Activated T-helper 9 cell treated with anti-CD3 and anti-CD28 coated beads, Interleukin-2, amount 50 U/mL, for 16 hours (primary cell): ENCODE measurements around the gene ANTXR1.

ENCODE experiments used
- DNase-seq: peaks from one replicate; pipeline ENCODE4 v3.0.0-alpha.2; 2020; ENCODE audit warnings: low read depth

Gene ANTXR1

DNA sequence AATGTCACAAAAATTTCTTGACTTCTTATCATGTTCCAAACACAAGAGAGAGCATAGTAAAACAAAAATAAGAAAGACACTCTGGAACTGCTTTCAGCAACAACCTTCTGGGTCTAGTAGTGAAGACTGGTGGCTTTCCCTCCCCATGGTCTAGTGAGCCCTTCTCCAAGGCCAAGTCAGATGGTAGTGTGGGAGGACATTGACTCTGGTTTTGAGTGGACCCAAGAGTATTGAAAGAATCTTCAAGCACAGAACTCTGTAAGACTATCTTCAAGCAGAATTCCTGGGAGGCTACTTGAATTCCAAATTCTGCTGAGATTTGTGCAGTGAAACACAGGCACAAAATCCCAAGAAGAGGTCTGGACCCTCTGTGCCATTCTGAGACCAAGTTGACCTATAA lies 21.1 kb downstream of the ANTXR1 start:
- DNase-seq = no peak

DNA sequence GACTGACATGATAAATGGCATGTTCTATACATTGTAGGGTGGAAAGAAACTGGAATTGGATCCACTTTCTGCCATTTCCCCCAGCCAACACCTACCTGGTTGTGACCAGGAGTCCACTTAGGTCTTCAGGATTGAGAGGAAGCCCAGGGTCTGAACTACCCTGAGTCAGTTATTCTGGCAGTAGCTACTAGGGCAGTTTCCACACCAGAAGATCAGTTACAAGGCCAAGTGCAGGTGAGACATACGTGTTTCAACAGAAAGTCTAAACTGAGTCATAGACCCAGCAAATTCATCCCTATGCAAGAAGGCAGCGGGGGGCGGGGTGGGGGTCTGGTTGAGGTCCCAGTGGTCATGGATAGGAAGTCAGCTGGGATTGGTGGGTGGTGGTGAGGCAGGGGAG lies 21.9 kb downstream of the ANTXR1 start:
- DNase-seq = no peak

DNA sequence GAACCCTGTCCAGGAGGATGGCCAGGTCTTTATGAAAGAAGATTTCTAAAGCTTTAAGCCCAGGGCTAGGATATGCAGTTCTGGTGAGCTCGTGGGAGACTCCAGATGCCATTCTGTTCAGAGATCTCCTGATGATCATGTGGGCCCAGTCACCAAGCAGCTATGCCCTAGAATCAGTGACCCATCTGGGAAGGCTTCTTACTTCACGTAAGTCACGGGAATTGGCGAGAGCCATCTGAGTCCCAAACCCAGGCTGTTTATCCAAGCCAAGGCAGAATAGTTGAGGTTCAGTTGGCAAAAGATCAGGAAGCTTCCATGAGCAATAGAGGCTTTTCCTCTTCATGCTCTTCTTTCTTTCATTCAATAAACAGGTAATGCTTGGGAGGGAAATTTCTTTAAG lies 23.9 kb downstream of the ANTXR1 start:
- no peak for DNase-seq

DNA sequence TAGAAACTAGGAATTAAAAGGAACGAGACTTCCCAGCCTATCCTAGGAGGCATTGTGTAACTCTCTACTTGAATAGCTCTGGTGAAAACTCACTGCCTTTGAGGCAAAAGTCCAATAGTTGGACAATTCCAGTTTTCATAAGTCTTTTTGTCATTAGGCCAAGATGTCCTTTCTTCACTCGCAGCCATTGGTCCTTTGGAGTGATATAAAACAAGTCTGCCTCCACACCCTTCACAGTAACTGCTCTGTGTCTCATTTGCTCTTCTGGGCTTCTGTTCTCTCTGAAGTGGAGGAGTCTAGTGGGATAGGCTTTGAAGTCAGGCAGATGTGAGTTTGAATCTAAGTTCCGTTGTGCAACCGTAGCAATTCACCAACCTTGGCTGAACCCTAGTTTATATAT lies 28.2 kb downstream of the ANTXR1 start:
- no peak for DNase-seq

DNA sequence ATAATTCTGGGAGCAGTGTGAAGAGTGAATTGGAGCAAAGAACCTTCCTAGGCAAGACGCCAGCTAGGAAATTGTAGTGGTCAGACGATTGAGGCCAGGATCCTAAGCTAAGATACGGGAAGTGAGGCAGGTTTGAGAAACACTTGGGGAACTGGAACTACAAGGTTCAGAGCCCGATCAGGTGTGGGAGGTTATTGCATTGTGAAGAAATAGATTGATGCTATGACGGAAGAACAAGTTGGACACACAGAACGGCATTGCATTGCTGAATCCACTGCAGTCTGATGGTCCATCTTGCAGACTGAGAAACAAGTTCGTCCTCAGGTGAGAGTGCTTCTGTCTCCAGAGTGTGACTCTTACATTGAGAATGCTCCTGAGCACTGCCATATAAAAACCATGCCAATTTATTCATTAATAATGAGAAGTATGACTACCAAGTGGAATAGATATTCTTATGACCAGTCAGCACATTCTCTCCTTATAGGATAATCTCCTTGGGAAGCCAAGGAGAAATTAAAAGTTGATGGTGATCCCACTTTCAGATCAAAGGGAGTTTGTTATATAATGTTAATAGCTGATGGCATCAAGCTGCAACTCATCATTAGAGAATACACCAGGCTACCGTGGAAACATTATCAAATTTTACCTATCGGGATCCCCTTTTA lies 30.9 kb downstream of the ANTXR1 start:
- DNase-seq = no peak

DNA sequence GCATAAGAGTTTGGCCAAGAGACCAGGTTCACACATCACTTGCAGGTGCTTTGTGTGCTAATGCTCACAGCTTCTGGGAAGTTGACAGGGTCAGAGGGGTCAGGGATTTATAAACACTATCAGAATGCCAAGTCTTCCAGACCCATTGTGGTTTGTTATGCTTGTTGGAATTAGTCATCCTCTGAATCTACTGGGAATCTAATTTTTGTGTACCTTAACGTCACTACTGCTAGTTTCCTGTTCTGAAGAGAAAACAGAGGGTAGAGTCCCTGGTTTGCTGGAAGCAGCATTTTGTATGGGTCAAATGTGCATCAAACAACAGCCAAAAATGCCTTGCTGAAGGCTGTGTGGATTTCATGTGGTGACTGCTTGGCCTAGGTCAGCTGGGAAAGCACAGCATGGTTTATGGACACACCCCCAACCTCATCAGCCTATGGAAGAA lies 33.3 kb downstream of the ANTXR1 start:
- DNase-seq = no peak

DNA sequence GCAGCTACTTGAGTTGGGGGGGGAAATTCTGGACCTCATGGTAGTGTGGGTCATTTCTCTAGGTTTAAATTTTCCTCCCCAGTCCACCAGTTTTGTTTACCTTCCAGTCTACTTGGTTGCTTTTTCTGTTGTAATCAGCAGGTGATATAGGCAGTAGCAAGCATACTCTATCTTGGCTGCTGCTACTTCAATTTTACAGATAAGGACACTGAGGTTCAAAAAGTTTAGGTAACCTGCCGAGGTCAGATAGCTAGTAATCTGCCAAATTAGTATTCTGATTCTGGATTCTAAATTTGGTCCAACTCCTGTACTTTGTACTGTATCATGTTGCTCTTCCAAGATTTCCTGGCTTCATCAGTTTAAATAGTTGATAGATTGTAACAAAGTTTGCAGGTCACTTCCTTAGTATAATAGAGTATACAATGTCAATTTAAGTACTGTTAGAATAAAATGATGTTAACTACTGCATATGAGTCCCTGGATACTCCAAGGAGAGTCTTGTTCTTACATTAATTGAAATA lies 34.7 kb downstream of the ANTXR1 start:
- no peak for DNase-seq

DNA sequence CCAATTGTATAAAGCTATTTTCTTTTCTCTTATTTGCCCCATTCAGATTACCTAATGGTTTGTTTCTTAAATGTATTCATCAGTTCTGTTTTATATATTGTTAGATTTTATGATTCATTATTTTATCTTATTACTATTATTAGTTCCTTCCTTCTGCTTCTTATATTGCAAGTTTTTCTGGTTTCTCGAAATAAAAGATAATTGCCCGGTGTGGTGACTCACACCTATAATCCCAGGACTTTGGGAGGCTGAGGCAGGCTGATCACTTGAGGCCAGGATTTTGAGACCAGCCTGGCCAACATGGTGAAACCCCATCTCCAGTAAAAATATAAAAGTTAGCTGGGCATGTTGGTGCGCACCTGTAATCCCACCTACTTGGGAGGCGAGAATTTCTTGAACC lies 37.8 kb downstream of the ANTXR1 start:
- DNase-seq = no peak

DNA sequence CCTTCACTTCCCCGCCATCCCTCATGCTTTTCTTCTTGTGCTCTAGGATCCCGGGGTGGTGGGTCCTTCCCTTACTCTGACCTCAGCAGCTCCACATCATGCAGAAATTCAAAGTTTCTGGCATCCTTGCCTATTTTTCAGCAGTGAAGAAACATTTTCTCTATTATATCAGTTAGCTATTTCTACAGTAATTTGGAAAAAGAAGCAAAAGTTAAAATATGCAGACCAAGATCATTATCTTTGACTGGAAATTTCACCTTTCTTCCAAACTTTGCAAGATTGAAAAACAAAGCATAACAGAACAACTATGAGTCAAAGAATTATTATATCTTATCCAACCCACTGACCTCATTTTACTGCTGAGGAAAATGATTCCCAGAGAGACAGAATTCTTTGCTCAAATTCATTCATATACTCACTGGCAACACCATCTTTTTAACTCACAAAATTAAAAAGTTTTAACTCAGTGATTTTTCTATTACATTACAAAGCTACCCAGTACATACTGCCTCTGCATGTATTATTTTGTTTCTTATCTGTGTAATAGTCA lies 40.5 kb downstream of the ANTXR1 start:
- no peak for DNase-seq

DNA sequence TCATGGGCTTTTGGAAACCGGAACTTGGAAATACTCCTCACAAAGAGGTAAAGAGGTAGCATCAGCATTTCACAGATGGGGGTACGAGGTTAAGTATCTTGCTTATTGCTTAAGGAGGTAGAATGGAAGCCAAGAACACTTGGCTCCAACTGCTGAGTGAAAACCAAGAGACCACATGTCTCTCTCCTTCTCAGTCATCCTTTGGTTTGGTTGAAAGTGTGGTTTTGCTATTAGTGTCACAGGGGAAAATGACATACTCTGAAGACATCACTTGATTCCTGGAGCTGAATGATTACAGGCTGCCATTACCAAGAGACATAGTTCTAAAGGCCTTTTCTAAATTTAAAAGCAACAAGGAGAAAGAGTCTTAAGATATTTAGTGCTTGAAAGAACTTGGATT lies 41.5 kb downstream of the ANTXR1 start:
- no peak for DNase-seq

DNA sequence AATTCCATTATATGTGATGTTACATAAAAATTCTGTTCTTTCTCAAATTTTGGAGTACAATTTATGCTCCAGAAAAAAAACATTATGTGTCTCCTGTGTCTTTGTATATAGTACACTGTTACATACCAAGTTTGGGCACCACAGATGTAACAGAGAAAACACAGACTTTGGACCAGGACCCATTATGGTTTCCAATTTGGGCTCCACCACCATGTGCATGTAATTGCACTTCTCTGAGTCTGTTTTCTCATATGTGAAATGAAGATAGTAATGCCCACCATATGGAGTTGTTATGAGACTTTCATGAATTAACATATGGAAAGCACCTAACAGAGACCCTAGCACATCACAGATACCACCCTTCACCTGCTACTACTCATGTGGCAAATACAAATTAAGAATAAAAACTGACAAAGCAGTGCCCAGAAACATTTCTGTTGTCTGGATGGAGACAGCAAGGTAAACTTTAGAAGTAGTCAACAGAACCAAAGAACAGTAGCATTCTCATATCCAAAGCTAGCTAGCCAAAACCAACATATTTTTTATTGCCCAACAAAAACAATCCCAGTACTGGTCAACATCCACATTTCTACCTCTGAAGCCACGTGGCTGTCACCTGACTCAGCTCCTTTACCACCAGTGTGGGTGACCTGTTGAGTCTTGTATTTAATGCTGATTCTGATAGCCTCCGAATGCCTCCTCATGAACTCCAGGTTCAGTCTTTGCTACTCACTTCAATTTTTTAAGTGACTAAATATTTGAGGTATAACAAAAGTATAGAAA lies 42.9 kb downstream of the ANTXR1 start:
- no peak for DNase-seq

DNA sequence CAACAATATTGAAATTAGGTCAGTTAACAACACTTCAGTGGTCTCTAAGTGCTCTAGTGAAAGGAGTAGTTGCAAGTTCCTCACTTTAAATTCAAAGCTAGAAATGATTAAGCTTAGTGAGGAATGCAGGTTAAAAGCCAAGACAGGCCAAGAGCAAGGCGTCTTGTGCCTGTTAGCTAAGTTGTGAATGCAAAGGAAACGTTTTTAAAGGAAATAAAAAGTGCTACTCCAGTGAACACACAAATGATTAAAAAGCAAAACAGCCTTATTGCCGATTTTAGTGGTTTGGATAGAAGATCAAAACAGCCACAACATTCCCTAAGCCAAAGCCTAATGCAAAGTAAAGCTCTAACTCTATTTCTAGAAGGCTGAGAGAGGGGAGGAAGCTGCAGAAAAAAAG lies 44.7 kb downstream of the ANTXR1 start:
- DNase-seq = no peak

DNA sequence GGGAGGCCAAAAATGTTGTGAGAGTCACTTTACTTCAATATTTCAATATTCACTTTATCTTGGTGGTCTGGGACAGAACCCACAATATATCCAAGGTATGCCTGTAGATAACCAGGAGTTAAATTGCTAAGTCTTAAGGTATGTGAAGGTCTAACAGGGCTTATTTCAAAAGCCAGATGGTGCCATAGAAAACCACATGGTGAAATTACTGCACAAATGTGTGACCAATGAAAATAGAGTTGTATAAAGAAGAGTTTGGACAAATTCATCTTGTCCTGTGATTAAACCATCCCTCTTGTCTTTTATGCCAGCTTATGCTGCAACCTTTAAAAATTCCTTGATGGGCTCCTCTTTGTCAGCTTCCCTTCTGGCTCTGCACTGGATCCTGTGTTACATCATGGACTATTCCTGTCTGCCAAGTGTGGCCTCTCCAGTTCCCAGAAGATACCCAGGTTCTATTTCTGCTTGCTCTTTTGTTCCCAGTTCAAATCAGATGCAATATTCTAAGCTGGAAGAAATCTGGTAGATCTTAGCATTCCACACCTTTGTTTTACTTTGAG lies 46.8 kb downstream of the ANTXR1 start:
- DNase-seq = no peak

DNA sequence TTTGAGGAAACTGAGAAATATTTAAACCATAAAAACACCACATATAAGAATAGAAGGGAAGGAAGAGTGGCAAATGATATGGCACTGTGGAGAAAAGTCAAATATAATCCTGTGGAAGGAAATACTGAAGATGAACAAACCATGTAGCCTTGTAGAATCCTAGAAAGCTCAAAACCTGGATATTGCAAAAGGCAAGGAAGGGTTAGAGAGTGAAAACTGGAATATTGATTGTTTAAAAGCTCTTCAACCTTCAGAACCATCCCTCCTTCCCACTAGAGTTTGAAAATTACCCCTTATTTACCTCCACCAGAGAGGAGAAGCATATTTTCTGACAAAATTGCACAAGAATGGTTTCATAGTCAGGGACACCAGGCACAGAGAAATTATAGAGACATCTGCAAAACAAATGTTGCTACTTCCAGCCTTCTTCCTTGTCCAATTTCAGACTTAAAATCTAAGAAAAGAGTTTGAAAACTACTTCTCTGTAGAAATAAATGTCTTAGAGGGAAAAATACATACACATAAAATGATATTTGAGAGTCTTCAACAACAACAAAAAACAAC lies 48.0 kb downstream of the ANTXR1 start:
- no peak for DNase-seq

DNA sequence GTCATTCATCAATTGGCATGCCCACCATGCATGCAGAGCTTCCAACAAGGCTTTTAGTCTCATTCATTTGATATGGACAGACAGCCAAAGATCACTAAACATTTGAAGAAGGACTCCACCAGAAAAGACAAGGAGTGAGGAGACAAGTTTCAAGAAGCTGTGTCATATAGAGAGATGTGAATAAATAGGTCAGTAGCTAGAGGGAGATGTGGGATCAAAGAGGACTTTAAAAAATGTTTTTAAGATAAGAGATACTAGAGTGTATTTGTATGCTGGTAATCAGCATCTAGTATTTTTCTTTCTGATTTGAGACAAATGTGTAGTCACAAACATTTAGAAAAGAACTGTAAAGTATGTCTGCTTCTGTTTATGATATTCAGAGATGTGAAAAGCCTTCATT lies 48.5 kb downstream of the ANTXR1 start:
- no peak for DNase-seq

DNA sequence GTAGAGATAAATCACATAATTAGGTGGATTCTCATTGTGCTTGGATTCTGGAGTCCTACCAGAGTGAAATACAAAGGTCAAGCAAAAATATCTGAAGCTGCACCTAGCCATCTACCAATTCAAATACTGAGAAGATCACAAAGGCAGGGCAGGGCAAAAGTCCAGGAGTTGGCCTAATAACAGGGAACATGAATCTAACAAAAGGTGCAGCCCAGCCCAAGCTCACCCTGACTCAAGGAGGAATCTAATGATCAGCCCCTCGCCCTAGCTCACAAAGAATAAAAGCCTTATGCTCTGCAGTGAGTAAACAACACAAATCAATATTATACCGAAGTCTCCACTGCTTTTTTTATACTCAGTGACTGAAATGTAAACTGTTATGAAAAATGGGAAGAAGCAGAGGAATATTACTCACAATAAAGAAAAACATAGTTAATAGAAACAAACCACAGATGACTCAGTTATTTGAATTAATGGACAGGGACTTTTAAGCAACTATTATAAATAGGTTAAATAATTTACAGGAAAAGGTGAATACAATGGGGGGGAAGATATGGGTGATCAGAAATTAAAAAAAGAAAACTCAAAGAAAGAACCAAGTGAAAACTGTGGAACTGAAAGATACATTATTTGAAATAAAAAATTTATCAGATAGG lies 49.5 kb downstream of the ANTXR1 start:
- DNase-seq = no peak

DNA sequence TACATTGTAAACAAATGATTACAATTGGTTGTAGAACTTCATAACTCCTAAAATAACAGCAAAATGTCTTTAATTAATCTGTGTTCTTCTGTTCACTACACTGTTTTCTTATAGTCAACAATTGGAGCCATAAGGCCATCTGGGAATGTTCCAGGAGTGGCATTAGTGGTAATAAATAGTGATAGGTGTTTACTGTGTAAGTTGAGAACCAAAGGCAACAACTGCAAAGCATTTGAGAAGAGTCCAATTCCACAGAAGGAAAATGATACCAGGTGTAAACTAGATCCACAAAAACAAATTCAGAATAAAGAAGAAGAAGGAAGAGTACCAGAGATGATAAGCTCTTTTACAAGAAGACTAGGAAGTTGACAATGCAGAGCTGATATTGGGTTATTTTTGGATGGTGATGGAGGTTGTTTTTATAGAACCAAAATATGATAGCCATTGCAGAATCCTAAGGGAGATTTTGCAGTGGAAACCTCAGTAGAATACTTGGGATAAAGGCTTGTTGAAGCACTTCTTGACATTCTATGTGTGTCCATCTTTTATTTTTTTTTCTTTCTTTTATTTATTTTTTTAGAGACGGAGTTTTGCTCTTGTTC lies 52.9 kb downstream of the ANTXR1 start:
- no peak for DNase-seq

DNA sequence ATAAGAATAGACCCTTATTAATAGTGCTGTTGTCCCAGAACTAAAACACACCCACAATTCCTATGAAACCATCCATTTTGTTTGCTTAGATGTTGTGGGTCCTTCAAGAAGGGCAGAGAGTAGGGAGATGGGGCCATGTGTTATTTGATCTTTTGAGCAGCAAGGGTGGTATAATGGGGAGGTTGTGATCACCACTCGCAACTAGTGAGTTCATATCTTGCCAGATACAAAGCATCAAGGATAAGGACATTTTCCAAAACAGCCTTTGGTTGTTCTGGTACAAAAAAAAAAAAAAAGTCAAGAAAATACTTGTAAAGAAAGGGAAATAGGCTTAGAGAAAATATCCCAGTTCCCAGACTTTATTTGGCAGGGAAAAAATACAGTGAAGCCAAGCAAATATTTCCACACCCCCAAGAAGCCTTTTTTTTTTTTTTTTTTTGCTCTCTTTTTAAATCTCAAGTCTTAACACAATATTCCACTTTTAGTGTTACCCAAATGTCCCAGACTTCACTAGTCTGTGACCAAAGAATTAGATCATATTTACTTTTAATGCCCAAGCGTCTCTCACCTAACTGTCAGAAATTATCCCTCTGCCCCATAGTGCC lies 54.1 kb downstream of the ANTXR1 start:
- DNase-seq = no peak

DNA sequence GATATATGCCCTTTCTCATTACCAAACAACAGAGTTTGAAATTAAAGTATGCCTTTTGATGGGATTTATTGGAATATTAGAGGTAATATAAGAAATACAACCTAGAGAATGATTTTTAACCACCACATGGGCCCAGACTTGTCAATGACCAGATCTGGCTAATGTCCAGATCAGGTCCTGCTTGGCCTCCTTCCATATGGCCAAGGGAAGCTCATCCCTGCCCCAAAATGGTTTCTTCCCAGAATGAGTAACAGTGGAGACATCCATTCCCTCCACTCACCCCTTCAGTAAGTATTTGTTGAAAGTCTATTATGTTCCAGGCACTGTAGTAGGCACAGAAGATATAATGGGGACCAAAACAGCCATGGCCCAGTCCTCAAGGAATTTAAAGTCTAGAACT lies 54.9 kb downstream of the ANTXR1 start:
- no peak for DNase-seq

DNA sequence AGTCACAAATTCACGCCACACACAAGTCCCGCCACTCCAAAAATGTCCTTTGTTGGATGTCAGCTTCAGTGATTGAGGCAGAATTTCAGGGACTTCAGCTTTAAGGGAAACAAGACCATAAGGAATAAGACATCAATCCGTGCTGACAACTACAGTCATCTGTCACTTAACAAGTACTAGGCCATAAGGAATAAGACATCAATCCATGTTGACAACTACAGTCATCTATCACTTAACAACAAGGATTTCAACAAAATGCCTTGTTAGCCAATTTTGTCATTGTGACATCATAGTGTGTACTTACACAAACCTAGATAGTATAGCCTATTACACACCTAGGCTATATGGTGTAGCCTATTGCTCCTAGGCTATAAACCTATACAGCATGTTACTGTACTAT lies 58.0 kb downstream of the ANTXR1 start:
- no peak for DNase-seq

DNA sequence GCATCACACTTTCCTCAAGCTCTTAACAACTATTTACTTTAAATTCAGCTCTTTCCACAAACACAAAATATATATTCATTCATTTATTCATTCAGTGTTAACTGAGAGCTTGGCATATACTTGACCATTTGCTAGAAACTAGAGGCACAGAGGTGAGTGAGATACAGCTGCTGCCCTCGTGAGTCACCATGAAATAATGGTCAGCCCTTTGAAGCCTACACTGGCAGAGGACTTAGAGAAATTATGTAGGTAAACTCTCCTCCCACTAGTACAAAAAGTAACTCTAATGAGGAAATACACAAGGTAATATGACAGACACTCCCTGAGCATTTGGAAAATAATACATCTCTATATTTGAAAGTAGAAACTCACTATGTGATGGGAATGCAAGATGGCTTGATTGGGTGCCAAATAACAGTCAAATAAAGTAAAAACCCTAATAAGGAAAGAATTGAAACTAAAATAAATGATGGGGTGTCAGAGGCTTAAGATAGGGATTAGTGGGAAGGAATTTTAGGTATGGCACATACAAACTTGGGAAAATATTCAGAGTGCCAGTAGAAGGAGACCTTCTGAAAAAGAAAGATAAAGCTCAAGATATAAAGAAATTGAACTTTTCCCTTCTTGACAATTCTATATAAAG lies 61.1 kb downstream of the ANTXR1 start:
- no peak for DNase-seq
